Neural progenitor cell (in vitro differentiated cells): Measurements from ENCODE around the gene HRK.

Experiments used
- EZH2 ChIP-seq: fragments of 200-600 bp; sonication (generic); IDR thresholded peaks from 2 replicates; pipeline ENCODE4 v1.6.1; 2017; ENCODE audit warnings: antibody characterized with exemption, mild to moderate bottlenecking, moderate library complexity
- EZH2phosphoT487 ChIP-seq: fragments of 200-600 bp; sonication (generic); IDR thresholded peaks from 2 replicates; pipeline ENCODE4 v1.6.1; 2017; ENCODE audit warnings: antibody characterized with exemption
- TF ChIP-seq, protein P1 (sequence below): fragments of 200-600 bp; sonication (generic); IDR thresholded peaks from 2 replicates; pipeline ENCODE4 v1.5.1; 2017; ENCODE audit warnings: antibody characterized with exemption, mild to moderate bottlenecking

DNA sequence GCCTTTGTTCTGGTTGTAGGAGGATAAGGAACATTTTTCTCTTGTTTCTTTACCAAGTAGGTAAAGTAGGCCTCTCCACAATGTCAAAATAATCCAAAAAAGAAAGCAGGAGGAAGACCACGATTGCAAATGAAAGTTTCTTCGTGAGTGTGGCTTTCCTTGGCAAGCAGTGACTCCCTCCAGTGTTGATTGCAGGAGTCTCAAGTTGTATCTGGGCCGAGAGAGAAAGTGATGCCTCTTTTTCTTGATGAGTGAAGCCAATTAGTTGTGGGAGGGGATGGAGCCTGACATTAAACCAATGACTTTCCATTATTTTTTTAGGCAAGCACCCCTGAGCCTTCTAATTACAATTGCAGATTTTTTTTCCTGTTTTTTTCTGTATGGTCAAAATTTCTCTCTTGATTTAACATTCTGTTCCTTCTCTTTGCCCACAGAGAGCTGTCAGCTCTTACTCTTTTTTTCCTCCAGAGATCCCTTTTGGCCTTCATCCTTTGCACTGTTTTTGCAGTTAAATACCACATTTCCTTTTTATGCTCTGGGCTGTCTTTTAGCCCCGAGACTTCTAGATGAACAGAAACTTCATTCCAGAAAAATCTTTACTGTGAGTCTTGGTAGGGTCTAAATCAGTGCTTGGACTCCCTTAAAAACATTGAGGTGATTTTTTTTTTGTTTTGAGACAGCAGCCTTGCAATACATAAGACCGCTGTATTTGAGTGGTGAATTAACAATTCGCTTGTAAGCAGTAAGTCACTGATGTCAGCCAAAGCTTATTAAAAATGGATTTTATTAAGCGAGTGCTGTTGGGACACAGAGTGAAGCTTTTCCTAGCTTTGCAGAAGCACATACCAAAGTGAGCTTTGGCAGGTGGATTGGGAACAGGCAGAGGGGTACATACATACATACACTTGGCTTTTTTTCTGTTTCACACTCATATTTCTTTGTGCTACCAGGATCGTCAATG is 45.3 kb upstream of the HRK start:
- TF ChIP-seq, protein P1, sequence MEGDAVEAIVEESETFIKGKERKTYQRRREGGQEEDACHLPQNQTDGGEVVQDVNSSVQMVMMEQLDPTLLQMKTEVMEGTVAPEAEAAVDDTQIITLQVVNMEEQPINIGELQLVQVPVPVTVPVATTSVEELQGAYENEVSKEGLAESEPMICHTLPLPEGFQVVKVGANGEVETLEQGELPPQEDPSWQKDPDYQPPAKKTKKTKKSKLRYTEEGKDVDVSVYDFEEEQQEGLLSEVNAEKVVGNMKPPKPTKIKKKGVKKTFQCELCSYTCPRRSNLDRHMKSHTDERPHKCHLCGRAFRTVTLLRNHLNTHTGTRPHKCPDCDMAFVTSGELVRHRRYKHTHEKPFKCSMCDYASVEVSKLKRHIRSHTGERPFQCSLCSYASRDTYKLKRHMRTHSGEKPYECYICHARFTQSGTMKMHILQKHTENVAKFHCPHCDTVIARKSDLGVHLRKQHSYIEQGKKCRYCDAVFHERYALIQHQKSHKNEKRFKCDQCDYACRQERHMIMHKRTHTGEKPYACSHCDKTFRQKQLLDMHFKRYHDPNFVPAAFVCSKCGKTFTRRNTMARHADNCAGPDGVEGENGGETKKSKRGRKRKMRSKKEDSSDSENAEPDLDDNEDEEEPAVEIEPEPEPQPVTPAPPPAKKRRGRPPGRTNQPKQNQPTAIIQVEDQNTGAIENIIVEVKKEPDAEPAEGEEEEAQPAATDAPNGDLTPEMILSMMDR: peak; percentile 6
- no peak for TF ChIP-seq EZH2
- TF ChIP-seq EZH2phosphoT487: no peak
